GM12864 (cell line): Measurements from ENCODE around the gene FOXO4.

Experiments used
- DNase-seq: peaks from one replicate; pipeline ENCODE4 v3.0.0-alpha.2; 2011; ENCODE audit warnings: low read depth
- H3K4me3 ChIP-seq: 2 replicates; pipeline ENCODE4 v1.5.1; 2011; ENCODE audit warnings: mild to moderate bottlenecking, low read depth, low read length, control low read depth
- TF ChIP-seq, protein P1 (sequence below): IDR thresholded peaks from 2 replicates; pipeline ENCODE4 v1.5.1; 2011; ENCODE audit warnings: low read depth, mild to moderate bottlenecking, moderate library complexity, low read length, control low read depth, inconsistent platforms; ENCODE audit errors: missing control alignments

FOXO4 gene

DNA sequence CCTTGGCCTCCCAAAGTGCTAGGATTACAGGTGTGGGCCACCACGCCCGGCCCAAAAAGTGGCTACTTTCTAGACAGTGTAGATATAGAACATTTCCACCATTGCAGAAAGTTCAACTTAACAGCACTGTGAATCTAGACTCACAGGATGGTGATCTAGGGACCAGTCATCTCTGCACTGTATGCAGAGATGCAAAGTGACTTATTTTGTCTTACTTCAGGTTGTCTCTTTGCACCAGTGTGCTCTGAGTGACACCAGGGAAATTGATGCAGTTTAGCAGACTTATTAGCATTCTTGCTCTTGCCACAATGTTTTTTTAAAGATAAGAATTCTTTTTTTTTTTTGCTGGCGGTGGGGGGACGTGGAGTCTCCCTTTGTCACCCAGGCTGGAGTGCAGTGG lies 12.8 kb upstream of the FOXO4 start:
- DNase-seq: no peak
- H3K4me3 ChIP-seq: no peak overlapping the region
- TF ChIP-seq, protein P1, sequence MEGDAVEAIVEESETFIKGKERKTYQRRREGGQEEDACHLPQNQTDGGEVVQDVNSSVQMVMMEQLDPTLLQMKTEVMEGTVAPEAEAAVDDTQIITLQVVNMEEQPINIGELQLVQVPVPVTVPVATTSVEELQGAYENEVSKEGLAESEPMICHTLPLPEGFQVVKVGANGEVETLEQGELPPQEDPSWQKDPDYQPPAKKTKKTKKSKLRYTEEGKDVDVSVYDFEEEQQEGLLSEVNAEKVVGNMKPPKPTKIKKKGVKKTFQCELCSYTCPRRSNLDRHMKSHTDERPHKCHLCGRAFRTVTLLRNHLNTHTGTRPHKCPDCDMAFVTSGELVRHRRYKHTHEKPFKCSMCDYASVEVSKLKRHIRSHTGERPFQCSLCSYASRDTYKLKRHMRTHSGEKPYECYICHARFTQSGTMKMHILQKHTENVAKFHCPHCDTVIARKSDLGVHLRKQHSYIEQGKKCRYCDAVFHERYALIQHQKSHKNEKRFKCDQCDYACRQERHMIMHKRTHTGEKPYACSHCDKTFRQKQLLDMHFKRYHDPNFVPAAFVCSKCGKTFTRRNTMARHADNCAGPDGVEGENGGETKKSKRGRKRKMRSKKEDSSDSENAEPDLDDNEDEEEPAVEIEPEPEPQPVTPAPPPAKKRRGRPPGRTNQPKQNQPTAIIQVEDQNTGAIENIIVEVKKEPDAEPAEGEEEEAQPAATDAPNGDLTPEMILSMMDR: no peak

DNA sequence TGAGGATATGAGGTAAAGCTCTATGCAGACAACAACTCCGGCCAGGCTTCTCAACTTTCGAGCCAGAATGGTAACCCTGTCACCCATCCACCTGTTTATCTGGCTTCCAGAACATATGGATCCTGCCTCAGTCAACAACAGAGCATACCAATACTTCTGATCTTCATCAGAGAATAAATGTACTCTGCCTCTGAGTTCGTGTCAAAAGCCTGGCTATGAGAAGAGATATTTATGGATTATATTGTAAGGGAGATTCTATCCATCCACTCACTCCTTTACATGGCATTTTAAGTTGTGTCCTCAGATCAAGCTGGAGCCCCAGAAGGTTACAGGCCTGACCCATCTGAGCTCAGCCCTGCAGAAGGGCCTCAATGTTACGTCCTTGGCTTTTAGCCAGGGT lies 9.8 kb upstream of the FOXO4 start:
- TF ChIP-seq, protein P1: no peak
- DNase-seq: no peak
- no peak overlapping the region for H3K4me3 ChIP-seq

DNA sequence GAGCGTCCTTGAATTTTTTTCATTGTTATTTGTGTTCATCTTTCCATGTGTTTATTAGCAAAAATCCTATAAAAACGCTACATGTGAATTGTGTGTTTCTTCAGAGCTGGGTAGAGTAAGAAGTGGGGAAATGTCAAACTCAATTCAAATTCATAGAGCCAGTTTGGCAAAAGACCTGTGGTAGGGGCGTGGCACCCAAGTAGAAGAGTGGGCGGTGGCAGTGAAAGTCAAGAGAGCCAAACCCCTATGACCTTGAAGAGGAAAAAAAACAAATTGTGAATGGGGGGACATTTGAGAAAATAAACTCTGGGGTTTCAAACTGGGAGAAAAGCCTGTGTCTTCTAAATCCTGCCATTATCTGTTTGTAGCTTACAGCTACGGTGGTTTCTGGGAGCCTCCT lies 4.4 kb upstream of the FOXO4 start:
- TF ChIP-seq, protein P1: no peak
- DNase-seq: no peak
- H3K4me3 ChIP-seq: no peak overlapping the region

DNA sequence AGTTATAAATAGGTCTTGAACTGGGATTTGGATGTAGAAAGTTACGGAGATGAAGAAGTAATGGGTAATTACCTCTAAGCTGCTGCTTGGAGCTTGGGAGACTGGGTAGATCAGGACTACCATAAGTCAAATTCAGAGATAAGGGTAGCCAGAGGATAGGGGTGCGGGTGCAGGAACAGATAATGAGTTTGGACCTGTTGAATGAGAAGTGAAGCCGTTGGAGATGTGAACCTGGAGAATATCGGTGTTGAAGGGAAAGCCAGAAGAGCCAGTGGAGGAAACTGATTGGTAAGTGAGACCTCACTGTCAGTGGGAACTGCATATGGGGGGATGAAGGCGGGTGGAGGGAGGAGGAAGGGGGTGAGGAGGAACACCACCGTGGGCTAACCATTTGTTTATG lies 618 bp upstream of the FOXO4 start:
- H3K4me3 ChIP-seq: peak overlapping the region; percentile 75
- no peak for DNase-seq

DNA sequence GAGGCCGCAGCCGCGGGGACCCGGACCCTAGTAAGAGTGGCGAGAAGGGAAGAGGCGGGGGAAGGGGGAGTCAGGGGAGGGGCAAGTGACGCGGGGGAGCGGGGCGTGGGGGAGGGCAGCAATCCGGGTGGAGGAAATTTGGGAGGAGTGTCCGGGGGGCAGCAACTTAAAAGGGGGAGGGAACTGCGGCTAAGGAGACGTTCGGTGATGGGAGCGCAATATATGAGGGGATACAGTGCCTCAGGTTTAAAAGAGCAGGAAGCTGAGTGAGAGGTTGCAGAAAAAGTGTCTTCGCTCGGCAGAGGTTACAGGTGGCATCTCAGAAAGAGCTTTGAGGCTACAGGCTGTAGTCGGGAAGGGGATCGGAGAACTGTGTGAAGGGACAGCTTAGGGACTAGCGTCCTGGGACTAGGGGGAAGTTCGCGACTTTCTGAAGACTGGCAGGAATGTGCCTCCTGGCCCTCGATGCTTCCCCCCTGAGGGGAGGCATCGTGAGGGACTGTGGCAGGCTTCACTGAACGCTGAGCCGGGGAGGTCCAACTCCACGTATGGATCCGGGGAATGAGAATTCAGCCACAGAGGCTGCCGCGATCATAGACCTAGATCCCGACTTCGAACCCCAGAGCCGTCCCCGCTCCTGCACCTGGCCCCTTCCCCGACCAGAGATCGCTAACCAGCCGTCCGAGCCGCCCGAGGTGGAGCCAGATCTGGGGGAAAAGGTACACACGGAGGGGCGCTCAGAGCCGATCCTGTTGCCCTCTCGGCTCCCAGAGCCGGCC lies 519 bp downstream of the FOXO4 start:
- TF ChIP-seq, protein P1: no peak
- H3K4me3 ChIP-seq: peak overlapping the region; percentile 75
- no peak for DNase-seq

More for the DNA sequence above, 618 bp upstream of the FOXO4 start:
- TF ChIP-seq, protein P1: no peak

DNA sequence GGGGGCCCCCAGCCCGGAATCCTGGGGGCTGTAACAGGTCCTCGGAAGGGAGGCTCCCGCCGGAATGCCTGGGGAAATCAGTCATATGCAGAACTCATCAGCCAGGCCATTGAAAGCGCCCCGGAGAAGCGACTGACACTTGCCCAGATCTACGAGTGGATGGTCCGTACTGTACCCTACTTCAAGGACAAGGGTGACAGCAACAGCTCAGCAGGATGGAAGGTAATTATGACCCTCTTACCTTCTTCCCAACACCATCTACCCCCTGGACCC lies 1.0 kb downstream of the FOXO4 start:
- peak overlapping the region; percentile 75 for H3K4me3 ChIP-seq
- DNase-seq: no peak
- TF ChIP-seq, protein P1: no peak

DNA sequence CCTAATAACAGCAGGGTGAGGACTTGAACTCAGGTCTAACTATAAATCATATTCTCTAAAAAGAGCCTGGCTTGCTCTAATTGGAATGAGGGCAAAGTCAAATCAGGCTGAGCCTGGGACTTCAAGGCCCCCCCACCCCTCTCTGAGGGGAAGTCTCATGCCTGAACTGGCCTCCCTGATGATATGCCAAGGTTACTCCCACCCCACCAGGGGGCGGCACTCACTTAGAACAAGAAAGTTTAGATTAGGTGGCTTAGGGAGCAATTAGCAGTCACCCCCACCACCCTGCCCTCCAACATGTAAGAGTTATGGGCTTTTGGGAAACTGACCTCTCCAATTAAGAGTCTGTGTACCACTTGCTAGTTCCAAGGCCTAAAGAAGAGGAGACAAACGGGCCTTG lies 2.7 kb downstream of the FOXO4 start:
- no peak overlapping the region for H3K4me3 ChIP-seq
- DNase-seq: no peak
- TF ChIP-seq, protein P1: peak; percentile 51
